Activated T-cell treated with anti-CD3 and anti-CD28 coated beads, Interleukin-2, amount 50 U/mL, for 4 hours (primary cell): ENCODE results near the gene GSTM3. TPM values are rescaled to one million over a fixed set of nuclear protein-coding genes. Genes with fewer than 3 reads are reported as not detected.

Source experiments
- ATAC-seq, 2 donors: fragments of 200-7000 bp; cut with Tn5 transposase; one replicate each; pipeline ENCODE4 v1.10.0; 2021
- DNase-seq: peaks from one replicate; pipeline ENCODE4 v3.0.0-alpha.2; 2020
- H3K27me3 Mint-ChIP-seq: one replicate; pipeline ENCODE4 v1.8.0; 2021; ENCODE audit warnings: low read depth, mixed read lengths
- H3K36me3 Mint-ChIP-seq: one replicate; pipeline ENCODE4 v1.8.0; 2022; ENCODE audit warnings: mixed read lengths; ENCODE audit not compliant: insufficient read depth
- H3K4me1 Mint-ChIP-seq: one replicate; pipeline ENCODE4 v1.8.0; 2021; ENCODE audit warnings: low read depth, mixed read lengths
- H3K4me3 Mint-ChIP-seq: one replicate; pipeline ENCODE4 v1.8.0; 2021; ENCODE audit warnings: mild to moderate bottlenecking, moderate library complexity, mixed read lengths
- H3K9me3 Mint-ChIP-seq: one replicate; pipeline ENCODE4 v1.8.0; 2021; ENCODE audit warnings: mixed read lengths
- total RNA-seq, 3 donors: library from RNA; stranded (reverse); gene quantifications; one replicate each; pipeline ENCODE4 v1.2.1, GENCODE V29; 2021

Gene GSTM3
- total RNA-seq, 3 donors from 2014 or later = 11.5 to 21.6 (median 11.7) TPM

GRCh38 chr1:109733236-109733870 lies 7.5 kb downstream of the GSTM3 start:
- ATAC-seq (no peak), DNase-seq (no peak)
- Mint-ChIP-seq H3K27me3 (peaks cover 12% of the 10 kb centered on the region), H3K4me3 (no peak overlapping the region), H3K36me3 (peaks cover 4% of the 10 kb centered on the region), H3K9me3 (no peaks in the 10 kb centered on the region), H3K4me1 (no peaks in the 10 kb centered on the region)

GRCh38 chr1:109732390-109732881 lies 8.4 kb downstream of the GSTM3 start:
- no peaks in the 10 kb centered on the region for H3K4me1 Mint-ChIP-seq
- peaks cover 4% of the 10 kb centered on the region for H3K36me3 Mint-ChIP-seq

GRCh38 chr1:109730666-109731065 lies 10.2 kb downstream of the GSTM3 start:
- no peak for DNase-seq
- Mint-ChIP-seq H3K4me3 (no peak overlapping the region), H3K4me1 (no peaks in the 10 kb centered on the region), H3K36me3 (no peaks in the 10 kb centered on the region), H3K9me3 (no peaks in the 10 kb centered on the region), H3K27me3 (peaks cover 8% of the 10 kb centered on the region)
- no peak for ATAC-seq

More at GRCh38 chr1:109732390-109732881, 8.4 kb downstream of the GSTM3 start:
- Mint-ChIP-seq H3K4me3 (no peak overlapping the region), H3K27me3 (peaks cover 11% of the 10 kb centered on the region), H3K9me3 (no peaks in the 10 kb centered on the region)
- DNase-seq (no peak), ATAC-seq (no peak)

GRCh38 chr1:109728870-109729269 lies 12.0 kb downstream of the GSTM3 start:
- DNase-seq (no peak), ATAC-seq (no peak)
- Mint-ChIP-seq H3K27me3 (peaks cover 6% of the 10 kb centered on the region), H3K36me3 (no peaks in the 10 kb centered on the region), H3K4me1 (no peaks in the 10 kb centered on the region), H3K4me3 (no peak overlapping the region), H3K9me3 (no peaks in the 10 kb centered on the region)

- Mint-ChIP-seq H3K4me3 (no peak overlapping the region), H3K4me1 (no peaks in the 10 kb centered on the region), H3K36me3 (no peaks in the 10 kb centered on the region), H3K27me3 (peaks cover 6% of the 10 kb centered on the region), H3K9me3 (no peaks in the 10 kb centered on the region)
- no peak for ATAC-seq
- no peak for DNase-seq
Measured at GRCh38 chr1:109726728-109727373, 14.0 kb downstream of the GSTM3 start.

GRCh38 chr1:109726007-109726406 lies 14.8 kb downstream of the GSTM3 start:
- H3K4me1 Mint-ChIP-seq = no peaks in the 10 kb centered on the region
- ATAC-seq (no peak), DNase-seq (no peak)
- peaks cover 6% of the 10 kb centered on the region for H3K27me3 Mint-ChIP-seq
- H3K36me3 Mint-ChIP-seq = no peaks in the 10 kb centered on the region
- H3K9me3 Mint-ChIP-seq = no peaks in the 10 kb centered on the region
- H3K4me3 Mint-ChIP-seq = no peak overlapping the region

GRCh38 chr1:109725510-109725909 lies 15.3 kb downstream of the GSTM3 start:
- ATAC-seq (no peak), DNase-seq (no peak)
- H3K4me3 Mint-ChIP-seq = no peak overlapping the region
- no peaks in the 10 kb centered on the region for H3K36me3 Mint-ChIP-seq
- H3K27me3 Mint-ChIP-seq = peaks cover 6% of the 10 kb centered on the region
- no peaks in the 10 kb centered on the region for H3K9me3 Mint-ChIP-seq
- no peaks in the 10 kb centered on the region for H3K4me1 Mint-ChIP-seq

GRCh38 chr1:109724933-109725332 lies 15.9 kb downstream of the GSTM3 start:
- no peak overlapping the region for H3K4me3 Mint-ChIP-seq
- DNase-seq = no peak
- ATAC-seq = no peak
- H3K9me3 Mint-ChIP-seq = no peaks in the 10 kb centered on the region
- H3K27me3 Mint-ChIP-seq = peaks cover 6% of the 10 kb centered on the region
- no peaks in the 10 kb centered on the region for H3K36me3 Mint-ChIP-seq
- H3K4me1 Mint-ChIP-seq = no peaks in the 10 kb centered on the region

GRCh38 chr1:109722908-109723691 lies 17.7 kb downstream of the GSTM3 start:
- ATAC-seq (no peak), DNase-seq (no peak)
- no peaks in the 10 kb centered on the region for H3K4me1 Mint-ChIP-seq
- no peaks in the 10 kb centered on the region for H3K36me3 Mint-ChIP-seq
- no peak overlapping the region for H3K4me3 Mint-ChIP-seq
- peaks cover 3% of the 10 kb centered on the region for H3K27me3 Mint-ChIP-seq
- no peaks in the 10 kb centered on the region for H3K9me3 Mint-ChIP-seq

GRCh38 chr1:109721971-109722370 lies 18.9 kb downstream of the GSTM3 start:
- peaks cover 5% of the 10 kb centered on the region for H3K27me3 Mint-ChIP-seq
- no peak for ATAC-seq
- no peak for DNase-seq
- H3K4me1 Mint-ChIP-seq = no peaks in the 10 kb centered on the region
- H3K9me3 Mint-ChIP-seq = no peaks in the 10 kb centered on the region
- no peaks in the 10 kb centered on the region for H3K36me3 Mint-ChIP-seq
- no peak overlapping the region for H3K4me3 Mint-ChIP-seq

- ATAC-seq (no peak), DNase-seq (no peak)
- Mint-ChIP-seq H3K9me3 (no peaks in the 10 kb centered on the region), H3K4me1 (no peaks in the 10 kb centered on the region), H3K27me3 (peaks cover 7% of the 10 kb centered on the region), H3K36me3 (no peaks in the 10 kb centered on the region), H3K4me3 (no peak overlapping the region)
Measured at GRCh38 chr1:109721042-109721441, 19.8 kb downstream of the GSTM3 start.

- ATAC-seq = no peak
- H3K4me3 Mint-ChIP-seq = no peak overlapping the region
- no peaks in the 10 kb centered on the region for H3K4me1 Mint-ChIP-seq
- no peaks in the 10 kb centered on the region for H3K9me3 Mint-ChIP-seq
- peaks cover 8% of the 10 kb centered on the region for H3K27me3 Mint-ChIP-seq
- no peaks in the 10 kb centered on the region for H3K36me3 Mint-ChIP-seq
- DNase-seq = no peak
Measured at GRCh38 chr1:109719337-109719837, 21.5 kb downstream of the GSTM3 start.

GRCh38 chr1:109718495-109718894 lies 22.3 kb downstream of the GSTM3 start:
- ATAC-seq (no peak), DNase-seq (no peak)
- H3K27me3 Mint-ChIP-seq = peaks cover 17% of the 10 kb centered on the region
- H3K9me3 Mint-ChIP-seq = no peaks in the 10 kb centered on the region
- no peaks in the 10 kb centered on the region for H3K4me1 Mint-ChIP-seq
- H3K4me3 Mint-ChIP-seq = no peak overlapping the region
- no peaks in the 10 kb centered on the region for H3K36me3 Mint-ChIP-seq

GRCh38 chr1:109717729-109718128 lies 23.1 kb downstream of the GSTM3 start:
- no peak for ATAC-seq
- H3K4me1 Mint-ChIP-seq = no peaks in the 10 kb centered on the region

More at GRCh38 chr1:109717729-109718128, 23.1 kb downstream of the GSTM3 start:
- H3K36me3 Mint-ChIP-seq = no peaks in the 10 kb centered on the region
- DNase-seq = no peak
- peaks cover 20% of the 10 kb centered on the region for H3K27me3 Mint-ChIP-seq
- H3K4me3 Mint-ChIP-seq = no peak overlapping the region
- H3K9me3 Mint-ChIP-seq = no peaks in the 10 kb centered on the region
